ENCODE data around the gene ACTN1. TPM values are rescaled to one million over a fixed set of nuclear protein-coding genes. Genes with fewer than 3 reads are reported as not detected.

Gene ACTN1
- total and polyA plus RNA-seq, 10 of the 15 experiments (the other 5 are each of a cell fraction or from before 2014, with no cell fraction given): 0.14 to 39.4 (median 2.6) TPM

- in situ Hi-C loops (cut with MboI) (no loop called here), intact Hi-C loops (cut with micrococcal nuclease; ENCODE audit: unreplicated experiment) (no loop called here)
- ChIA-PET POLR2A (no interaction called here), CTCF (interaction anchor here (0.7 to 2.3 kb wide), 3 partner anchors 46 to 199 kb away, joined by 3 to 6 read pairs (median 3); no protein-coding TSS in a partner anchor), SMC1A (ENCODE audit: uncharacterized antibody, unreplicated experiment) (interaction anchor here (0.7 to 1.1 kb wide), 3 partner anchors 12 to 132 kb away, joined by 3 read pairs; no protein-coding TSS in a partner anchor), RAD21 (ENCODE audit: unreplicated experiment) (interaction anchor here (0.9 kb wide), 1 partner anchor 208 kb away, joined by 3 read pairs; no protein-coding TSS in a partner anchor)
- FAIRE-seq: no peak
- Histone ChIP-seq H3K27me3 (replicated peaks in 1 of 2; ENCODE audit: control insufficient read depth in 2 of 2, insufficient read depth in 2 of 2, low read length in 1 of 2) (no peaks in the 10 kb centered on the region), H3K36me3 (ENCODE audit: control insufficient read depth in 2 of 2, insufficient read depth in 2 of 2, low read length in 1 of 2) (peaks cover 0 to 5% of the 10 kb centered on the region in 2 experiments; a peak in 2 of 4 replicates), H3K4me2 (ENCODE audit: control insufficient read depth, insufficient read depth) (no peak overlapping the region), H3K79me2 (ENCODE audit: control insufficient read depth, insufficient read depth, low read length) (no peaks in the 10 kb centered on the region), H2AFZ (ENCODE audit: control insufficient read depth, low read depth, low read length) (no peak overlapping the region), H3K9me3 (replicated peaks; ENCODE audit: control insufficient read depth, insufficient read depth, low read length) (no peaks in the 10 kb centered on the region), H3K9ac (ENCODE audit: control insufficient read depth, insufficient read depth, low read length) (no peak overlapping the region), H3K4me3 (no peak overlapping the region), H3K27ac (ENCODE audit: control insufficient read depth, insufficient read depth) (no peak overlapping the region), H3K4me1 (ENCODE audit: control insufficient read depth, insufficient read depth, low read length) (no peaks in the 10 kb centered on the region), H4K20me1 (ENCODE audit: control insufficient read depth, insufficient read depth) (no peaks in the 10 kb centered on the region)
- no peak for ATAC-seq
- DNase-seq (ENCODE audit: low read depth, low spot score): no peak
- 60% methylated on average over 5 of the region's 5 CpGs for WGBS (ENCODE audit: insufficient coverage, insufficient replicate concordance, low lambda C conversion rate, missing lambda C conversion rate)
- BruUV-seq (replicated peaks): no TSS peak
- TF ChIP-seq CREB1 (IDR thresholded peaks at IDR 0.05; ENCODE audit: low read depth) (no peak), ZNF687 (IDR thresholded peaks at IDR 0.05) (no peak), SPI1 (IDR thresholded peaks at IDR 0.05; ENCODE audit: borderline replicate concordance, insufficient read depth, low read depth, low read length) (no peak), IKZF2 (IDR thresholded peaks at IDR 0.05) (no peak), ZBTB40 (IDR thresholded peaks at IDR 0.05; ENCODE audit: borderline replicate concordance) (no peak), ZNF592 (IDR thresholded peaks at IDR 0.05) (no peak), SKIL (IDR thresholded peaks at IDR 0.05; ENCODE audit: low read depth, poor library complexity, severe bottlenecking) (no peak)
Observed at GRCh38 chr14:68908803-68909202, 70.3 kb downstream of the ACTN1 start.

Measured in GM12878 (cell line).